Epithelial cell of esophagus (primary cell): ENCODE results near the gene OSTC.

Experiments used
- DNase-seq: peaks from one replicate; pipeline ENCODE4 v3.0.0; 2010; ENCODE audit warnings: low read depth
- H3K4me3 ChIP-seq: 2 replicates; pipeline ENCODE4 v1.5.1; 2011; ENCODE audit warnings: mild to moderate bottlenecking, low read length, control low read depth
- CTCF ChIP-seq: IDR thresholded peaks from 2 replicates; pipeline ENCODE4 v1.5.1; 2011; ENCODE audit warnings: low read depth, mild to moderate bottlenecking, low read length, control low read depth, inconsistent platforms; ENCODE audit not compliant: insufficient read depth; ENCODE audit errors: missing control alignments

OSTC gene

GRCh38 chr4:108714880-108715279, 64.5 kb downstream of the OSTC start:
- TF ChIP-seq CTCF = no peak
- no peak for DNase-seq
- no peak overlapping the region for H3K4me3 ChIP-seq

- DNase-seq = no peak
- TF ChIP-seq CTCF = no peak
- H3K4me3 ChIP-seq = no peak overlapping the region
These were observed 65.9 kb downstream of the OSTC start for GRCh38 chr4:108716340-108716739.

- peak; percentile 24 for DNase-seq
- TF ChIP-seq CTCF = no peak
These were observed 67.0 kb downstream of the OSTC start for GRCh38 chr4:108717386-108717785.

More at GRCh38 chr4:108717386-108717785, 67.0 kb downstream of the OSTC start:
- H3K4me3 ChIP-seq = no peak overlapping the region
